HepG2 (cell line): ENCODE results near the gene KCNQ5. TPM values are rescaled to one million over a fixed set of nuclear protein-coding genes. Genes with fewer than 3 reads are reported as not detected.

Source experiments
- ATAC-seq: fragments of 200-7000 bp; cut with Tn5 transposase; 3 replicates; pipeline ENCODE4 v1.9.1; 2020; ENCODE audit warnings: mild to moderate bottlenecking, moderate library complexity
- BruUV-seq: library from RNA; stranded (reverse); fragments of 400-500 nt; replicated peaks from 2 replicates; lab custom pipeline; 2021; lab: Mats Ljungman, UMichigan
- CTCF ChIA-PET: fragments of 300-600 bp; formaldehyde crosslinking; extraction: SDS; loops from one replicate; lab custom pipeline; 2021; ENCODE audit warnings: low total read pairs, inconsistent platforms, low intra/inter-chr PET ratio; lab: Yijun Ruan, JAX
- POLR2A ChIA-PET: fragments of 350-600 bp; sonication (Branson Sonifier 250); formaldehyde crosslinking; loops from one replicate; lab custom pipeline; 2020; ENCODE audit warnings: antibody characterized with exemption, inconsistent platforms; lab: Yijun Ruan, JAX
- DNase-seq: peaks from one replicate; pipeline ENCODE4 v3.0.0-alpha.2; 2015; ENCODE audit warnings: low spot score
- FAIRE-seq: peaks from 3 replicates; lab custom pipeline; 2011; peaks lifted over from hg19 to GRCh38; lab: Jason Lieb, UNC
- H2AFZ ChIP-seq: one replicate; pipeline ENCODE4 v1.6.1; 2011; ENCODE audit warnings: low read length, inconsistent platforms
- H3K27ac ChIP-seq: fragments of 300-600 bp; 3 replicates; pipeline ENCODE4 v1.8.0; 2011; ENCODE audit warnings: mixed run types, mild to moderate bottlenecking, mixed read lengths, low read length, inconsistent platforms; ENCODE audit not compliant: insufficient read depth; ENCODE audit errors: extremely low read length
- H3K27me3 ChIP-seq, 2 experiments: fragments of 200-600 bp in 1 of 2; 2 replicates in 1 of 2; 3 replicates in 1 of 2; pipeline versions ENCODE4 v1.6.0 to v1.8.0; 2011; ENCODE audit warnings: low read length in 2 of 2, mild to moderate bottlenecking in 2 of 2, moderate library complexity in 2 of 2, inconsistent platforms in 1 of 2; ENCODE audit not compliant: insufficient read depth in 2 of 2, control insufficient read depth in 1 of 2
- H3K36me3 ChIP-seq, 2 experiments: fragments of 200-600 bp in 1 of 2; replicated peaks in 1 of 2; 2 replicates in 1 of 2; 3 replicates in 1 of 2; pipeline versions ENCODE4 v1.5.1 to v1.8.0; 2011; ENCODE audit warnings: low read length in 2 of 2, inconsistent platforms in 1 of 2; ENCODE audit not compliant: insufficient read depth in 2 of 2, control insufficient read depth in 1 of 2
- H3K4me1 ChIP-seq: 2 replicates; pipeline ENCODE4 v1.5.1; 2012; ENCODE audit warnings: low read length, inconsistent platforms; ENCODE audit not compliant: insufficient read depth
- H3K4me2 ChIP-seq: 2 replicates; pipeline ENCODE4 v1.6.0; 2011; ENCODE audit warnings: low read depth, low read length, inconsistent platforms
- H3K4me3 ChIP-seq, 3 experiments: fragments of 200-600 bp in 1 of 3; sonication (generic), shearing (Covaris generic) in 1 of 3; replicated peaks in 1 of 3; 2 replicates each; pipeline ENCODE4 v1.5.1; 2011 to 2016; ENCODE audit warnings: low read length in 3 of 3, inconsistent platforms in 2 of 3, low read depth in 2 of 3, mild to moderate bottlenecking in 2 of 3, control low read depth in 1 of 3, mixed read lengths in 1 of 3; ENCODE audit not compliant: insufficient read depth in 1 of 3
- H3K79me2 ChIP-seq: one replicate; pipeline ENCODE4 v1.6.1; 2011; ENCODE audit warnings: low read length, inconsistent platforms; ENCODE audit not compliant: insufficient read depth
- H3K9ac ChIP-seq: 2 replicates; pipeline ENCODE4 v1.6.0; 2011; ENCODE audit warnings: mild to moderate bottlenecking, low read depth, low read length, inconsistent platforms; ENCODE audit not compliant: insufficient read depth
- H3K9me3 ChIP-seq: 2 replicates; pipeline ENCODE4 v1.5.1; 2012; ENCODE audit warnings: mild to moderate bottlenecking, low read length
- H4K20me1 ChIP-seq: 2 replicates; pipeline ENCODE4 v1.6.0; 2011; ENCODE audit warnings: inconsistent platforms, mild to moderate bottlenecking, low read length, moderate library complexity; ENCODE audit not compliant: insufficient read depth
- BHLHE40 ChIP-seq: IDR thresholded peaks from 2 replicates; pipeline ENCODE4 v1.6.1; 2011; ENCODE audit warnings: low read length, improper control_type of control experiment
- CCDC6 ChIP-seq: sonication (generic); formaldehyde crosslinking; IDR thresholded peaks from 2 replicates; pipeline ENCODE4 v1.8.1; 2022; ENCODE audit warnings: mild to moderate bottlenecking, missing genetic modification reagents, moderate library complexity
- GLI4 ChIP-seq: sonication (generic); formaldehyde crosslinking; IDR thresholded peaks from 2 replicates; pipeline ENCODE4 v1.5.1; 2020; ENCODE audit warnings: missing genetic modification reagents, mild to moderate bottlenecking, moderate library complexity, borderline replicate concordance
- HMG20A ChIP-seq: IDR thresholded peaks from 2 replicates; pipeline ENCODE4 v1.6.1; 2016; ENCODE audit warnings: borderline replicate concordance
- HMG20B ChIP-seq: conservative IDR thresholded peaks from 2 replicates; pipeline ENCODE4 v1.6.1; 2016; ENCODE audit warnings: missing genetic modification reagents, missing compliant biosample characterization
- HMGA1 ChIP-seq: sonication (generic); formaldehyde crosslinking; conservative IDR thresholded peaks from 2 replicates; pipeline ENCODE4 v1.4.0; 2020; ENCODE audit warnings: missing genetic modification reagents
- NFE2L2 ChIP-seq: fragments of 150-350 bp; IDR thresholded peaks from 2 replicates; pipeline ENCODE4 v1.6.1; 2014; ENCODE audit warnings: low read length
- SOX6 ChIP-seq, 2 experiments: fragments of 450-650 bp in 1 of 2; sonication (generic) in 1 of 2; formaldehyde crosslinking in 1 of 2; IDR thresholded peaks; 2 replicates each; pipeline versions ENCODE4 v1.4.0 to v1.6.1; 2017 to 2020; ENCODE audit warnings: antibody characterized with exemption in 1 of 2, mild to moderate bottlenecking in 1 of 2, missing genetic modification reagents in 1 of 2
- TERF1 ChIP-seq: sonication (generic); formaldehyde crosslinking; IDR thresholded peaks from 2 replicates; pipeline ENCODE4 v1.8.0; 2022; ENCODE audit warnings: mild to moderate bottlenecking, missing genetic modification reagents, moderate library complexity
- ZFY ChIP-seq: sonication (generic); formaldehyde crosslinking; IDR thresholded peaks from 2 replicates; pipeline ENCODE4 v1.4.0; 2020; ENCODE audit warnings: missing genetic modification reagents
- ZHX2 ChIP-seq, 2 experiments: sonication (generic) in 1 of 2; formaldehyde crosslinking in 1 of 2; IDR thresholded peaks; 2 replicates each; pipeline versions ENCODE4 v1.6.1 to v1.9.0; 2014 to 2022; ENCODE audit warnings: antibody characterized with exemption in 1 of 2, borderline replicate concordance in 1 of 2, inconsistent platforms in 1 of 2, low read depth in 1 of 2, missing genetic modification reagents in 1 of 2
- ZKSCAN5 ChIP-seq: sonication (generic); formaldehyde crosslinking; IDR thresholded peaks from 2 replicates; pipeline ENCODE4 v1.5.1; 2020; ENCODE audit warnings: mild to moderate bottlenecking, missing genetic modification reagents
- ZNF121 ChIP-seq: sonication (generic); formaldehyde crosslinking; IDR thresholded peaks from 2 replicates; pipeline ENCODE4 v1.5.0; 2020; ENCODE audit warnings: mild to moderate bottlenecking, missing genetic modification reagents
- WGBS: methylation state at CpG from one replicate; pipeline ENCODE4 v1.1.6; 2017; ENCODE audit warnings: low lambda C conversion rate; 5-methylcytosine and 5-hydroxymethylcytosine counted together
- in situ Hi-C: cut with HindIII; loops from 2 replicates; pipeline ENCODE4 v1.10.0; 2017; ENCODE audit warnings: low pct_unique_long_range_greater_than_20kb; ENCODE audit not compliant: extremely low pct_ligation_motif_present
- intact Hi-C: fragments of 100-400 bp; cut with micrococcal nuclease; formaldehyde crosslinking; loops from one replicate; pipeline ENCODE4 v1.10.0; 2022; ENCODE audit not compliant: unreplicated experiment
- polyA plus RNA-seq, 8 experiments: library from polyadenylated mRNA; depleted of rRNA in 3 of 8; stranded (reverse) in 7 of 8; unstranded in 1 of 8; fragments of >200 nt; fragmentation: Illumina TruSeq in 4 of 8; extraction: Trizol in 4 of 8; gene quantifications; 2 replicates each; pipeline versions ENCODE4 v1.2.1 to v1.2.3, GENCODE V29; 2011 to 2016; ENCODE audit warnings: low read depth in 4 of 8, missing spikeins in 1 of 8, mixed read lengths in 1 of 8; ENCODE audit not compliant: insufficient read depth in 1 of 8
- total RNA-seq, 5 experiments: library from RNA; depleted of rRNA; stranded (reverse); fragments of >200 nt; fragmentation: Illumina TruSeq; extraction: Trizol; gene quantifications; 2 replicates each; pipeline ENCODE4 v1.2.3, GENCODE V29; 2016; ENCODE audit warnings: low read depth in 1 of 5
- TF ChIP-seq, protein P1 (sequence below): sonication (generic); formaldehyde crosslinking; IDR thresholded peaks from 2 replicates; pipeline ENCODE4 v1.4.0; 2020; ENCODE audit warnings: mild to moderate bottlenecking, low read depth, missing genetic modification reagents

Gene KCNQ5
- total and polyA plus RNA-seq, 2 of the 13 experiments (the other 11 are each of a cell fraction or from before 2014, with no cell fraction given) = 0.04 TPM; not detected in 1

GRCh38 chr6:73152966-73153757 lies 531.3 kb downstream of the KCNQ5 start:
- no peak for ATAC-seq
- Histone ChIP-seq H3K27me3 (no peaks in the 10 kb centered on the region), H2AFZ (no peak overlapping the region), H3K27ac (no peak overlapping the region), H3K36me3 (no peaks in the 10 kb centered on the region), H3K4me2 (no peak overlapping the region)
- FAIRE-seq = no peak
- CTCF ChIA-PET = no interaction called here
- no TSS peak for BruUV-seq
- WGBS = 8% methylated on average over 2 of the region's 2 CpGs
- TF ChIP-seq CCDC6 (CRISPR knock-in tag) (no peak), ZKSCAN5 (no peak), ZNF121 (CRISPR knock-in tag) (no peak), GLI4 (CRISPR knock-in tag) (no peak), ZHX2 (IDR thresholded peaks at IDR 0.05; ENCODE audit: low read depth) (no peak), ZHX2 (CRISPR knock-in tag; IDR thresholded peaks at IDR 0.05; ENCODE audit: borderline replicate concordance) (no peak), NFE2L2 (no peak), SOX6 (IDR thresholded peaks at IDR 0.05) (no peak), SOX6 (CRISPR knock-in tag; IDR thresholded peaks at IDR 0.05) (no peak), TERF1 (CRISPR knock-in tag) (no peak), ZFY (CRISPR knock-in tag) (no peak), HMGA1 (CRISPR knock-in tag) (no peak), HMG20A (CRISPR knock-in tag) (no peak), BHLHE40 (no peak), HMG20B (CRISPR knock-in tag) (no peak)
- TF ChIP-seq, protein P1, sequence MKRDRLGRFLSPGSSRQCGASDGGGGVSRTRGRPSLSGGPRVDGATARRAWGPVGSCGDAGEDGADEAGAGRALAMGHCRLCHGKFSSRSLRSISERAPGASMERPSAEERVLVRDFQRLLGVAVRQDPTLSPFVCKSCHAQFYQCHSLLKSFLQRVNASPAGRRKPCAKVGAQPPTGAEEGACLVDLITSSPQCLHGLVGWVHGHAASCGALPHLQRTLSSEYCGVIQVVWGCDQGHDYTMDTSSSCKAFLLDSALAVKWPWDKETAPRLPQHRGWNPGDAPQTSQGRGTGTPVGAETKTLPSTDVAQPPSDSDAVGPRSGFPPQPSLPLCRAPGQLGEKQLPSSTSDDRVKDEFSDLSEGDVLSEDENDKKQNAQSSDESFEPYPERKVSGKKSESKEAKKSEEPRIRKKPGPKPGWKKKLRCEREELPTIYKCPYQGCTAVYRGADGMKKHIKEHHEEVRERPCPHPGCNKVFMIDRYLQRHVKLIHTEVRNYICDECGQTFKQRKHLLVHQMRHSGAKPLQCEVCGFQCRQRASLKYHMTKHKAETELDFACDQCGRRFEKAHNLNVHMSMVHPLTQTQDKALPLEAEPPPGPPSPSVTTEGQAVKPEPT (CRISPR knock-in tag) = no peak
- TF ChIP-seq, all 625 proteins: peak for 0
- no peak overlapping the region for H3K4me3 ChIP-seq
- DNase-seq = no peak
- POLR2A ChIA-PET = no interaction called here
- in situ Hi-C loops (no loop called here), intact Hi-C loops (no loop called here)
- no peak overlapping the region for H3K9ac ChIP-seq
- no peaks in the 10 kb centered on the region for H3K79me2 ChIP-seq
- H3K9me3 ChIP-seq = no peaks in the 10 kb centered on the region
- no peaks in the 10 kb centered on the region for H4K20me1 ChIP-seq
- no peaks in the 10 kb centered on the region for H3K4me1 ChIP-seq
